Duodenal mucosa (tissue), 2 donors: ENCODE results near the gene FEZF2.

Experiments
- H3K27ac ChIP-seq: one replicate; pipeline ENCODE4 v1.7.0; 2013; ENCODE audit warnings: low read depth, low read length
- H3K27me3 ChIP-seq, 2 donors: one replicate each; pipeline ENCODE4 v1.7.0; 2013; ENCODE audit warnings: low read length in 2 of 2, control low read depth in 1 of 2; ENCODE audit not compliant: insufficient read depth in 2 of 2, control insufficient read depth in 1 of 2
- H3K36me3 ChIP-seq, 2 donors: one replicate each; pipeline ENCODE4 v1.7.0; 2013; ENCODE audit warnings: low read length in 2 of 2, control low read depth in 1 of 2; ENCODE audit not compliant: insufficient read depth in 2 of 2, control insufficient read depth in 1 of 2
- H3K4me1 ChIP-seq, 2 donors: one replicate each; pipeline ENCODE4 v1.7.0; 2013; ENCODE audit warnings: low read length in 2 of 2, control low read depth in 1 of 2; ENCODE audit not compliant: insufficient read depth in 2 of 2, control insufficient read depth in 1 of 2
- H3K4me3 ChIP-seq, 2 donors: one replicate each; pipeline ENCODE4 v1.7.0; 2013; ENCODE audit warnings: low read length in 2 of 2, low read depth in 1 of 2
- H3K9ac ChIP-seq, 2 donors: one replicate each; pipeline ENCODE4 v1.7.0; 2013; ENCODE audit warnings: low read length in 2 of 2, low read depth in 1 of 2
- H3K9me3 ChIP-seq, 2 donors: one replicate each; pipeline ENCODE4 v1.7.0; 2013; ENCODE audit warnings: low read length in 2 of 2, control low read depth in 1 of 2; ENCODE audit not compliant: control insufficient read depth in 1 of 2

The FEZF2 gene

GRCh38 chr3:62335196-62335595, 38.2 kb downstream of the FEZF2 start:
- no peaks in the 10 kb centered on the region for H3K27me3 ChIP-seq
- no peak overlapping the region for H3K27ac ChIP-seq
- H3K4me1 ChIP-seq: no peaks in the 10 kb centered on the region
- H3K9me3 ChIP-seq: no peaks in the 10 kb centered on the region
- no peak overlapping the region for H3K4me3 ChIP-seq
- H3K9ac ChIP-seq: no peak overlapping the region
- no peaks in the 10 kb centered on the region for H3K36me3 ChIP-seq

- H3K4me1 ChIP-seq: no peaks in the 10 kb centered on the region
- H3K27ac ChIP-seq: no peak overlapping the region
- no peaks in the 10 kb centered on the region for H3K9me3 ChIP-seq
- H3K4me3 ChIP-seq: no peak overlapping the region
- H3K36me3 ChIP-seq: no peaks in the 10 kb centered on the region
- H3K9ac ChIP-seq: no peak overlapping the region
- no peaks in the 10 kb centered on the region for H3K27me3 ChIP-seq
Observed at GRCh38 chr3:62332835-62333244, 40.5 kb downstream of the FEZF2 start.

GRCh38 chr3:62332017-62332416, 41.3 kb downstream of the FEZF2 start:
- no peaks in the 10 kb centered on the region for H3K27me3 ChIP-seq
- H3K9me3 ChIP-seq: no peaks in the 10 kb centered on the region
- H3K27ac ChIP-seq: no peak overlapping the region
- no peak overlapping the region for H3K9ac ChIP-seq
- no peaks in the 10 kb centered on the region for H3K36me3 ChIP-seq
- H3K4me1 ChIP-seq: no peaks in the 10 kb centered on the region
- no peak overlapping the region for H3K4me3 ChIP-seq

- Histone ChIP-seq H3K9me3 (no peaks in the 10 kb centered on the region), H3K27ac (no peak overlapping the region), H3K4me1 (no peaks in the 10 kb centered on the region), H3K4me3 (no peak overlapping the region), H3K9ac (no peak overlapping the region), H3K27me3 (no peaks in the 10 kb centered on the region), H3K36me3 (no peaks in the 10 kb centered on the region)
Observed at GRCh38 chr3:62329971-62330370, 43.4 kb downstream of the FEZF2 start.

- no peak overlapping the region for H3K27ac ChIP-seq
- H3K27me3 ChIP-seq: no peaks in the 10 kb centered on the region
- no peak overlapping the region for H3K9ac ChIP-seq
- no peaks in the 10 kb centered on the region for H3K36me3 ChIP-seq
- no peak overlapping the region for H3K4me3 ChIP-seq
- H3K4me1 ChIP-seq: no peaks in the 10 kb centered on the region
- no peaks in the 10 kb centered on the region for H3K9me3 ChIP-seq
Observed at GRCh38 chr3:62325896-62326295, 47.5 kb downstream of the FEZF2 start.

GRCh38 chr3:62323241-62323640, 50.1 kb downstream of the FEZF2 start:
- peaks cover 0 to 4% of the 10 kb centered on the region in 2 donors for H3K4me1 ChIP-seq
- peaks cover 0 to 4% of the 10 kb centered on the region in 2 donors for H3K27me3 ChIP-seq
- no peak overlapping the region for H3K9ac ChIP-seq
- H3K27ac ChIP-seq: no peak overlapping the region
- H3K36me3 ChIP-seq: no peaks in the 10 kb centered on the region
- no peaks in the 10 kb centered on the region for H3K9me3 ChIP-seq
- no peak overlapping the region for H3K4me3 ChIP-seq
